GM20431 (cell line): ENCODE data around the gene DCAF15.
"Not testable (repeated sequence)": the region's sequence is repeated elsewhere in the genome, so short reads cannot be mapped to it uniquely, and the experiment has no call there.

ENCODE experiments used
- in situ Hi-C: fragments of 300-500 bp; cut with MseI, MboI; formaldehyde crosslinking; loops from one replicate; pipeline ENCODE4 v1.15.0; 2020; ENCODE audit warnings: low sequenced_read_pairs; ENCODE audit not compliant: unreplicated experiment

DCAF15 gene

DNA sequence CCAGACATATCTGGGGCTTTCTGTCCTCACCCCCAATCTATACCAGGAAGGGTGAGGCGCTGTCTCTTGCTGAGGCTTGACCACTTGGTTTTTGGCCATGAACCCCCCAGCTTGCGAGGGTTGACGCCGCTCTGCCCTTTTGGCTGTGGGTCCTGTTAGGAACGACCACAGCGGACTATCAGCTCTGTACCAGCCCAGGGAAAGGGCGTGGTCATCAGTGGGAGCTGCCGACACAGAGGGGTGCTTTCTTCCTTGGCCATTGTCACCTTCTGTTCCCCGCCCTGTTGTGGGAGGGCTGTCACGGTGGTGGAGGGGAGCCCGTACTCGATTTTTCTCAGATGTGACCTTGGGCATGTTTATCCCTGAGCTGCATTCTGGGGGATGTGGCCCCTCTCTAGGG lies 5.7 kb downstream of the DCAF15 start:
- in situ Hi-C loops = no loop called here

GRCh38 chr19:13959141-13959961 lies 7.0 kb downstream of the DCAF15 start:
- in situ Hi-C loops = no loop called here

GRCh38 chr19:13959962-13960862 lies 7.9 kb downstream of the DCAF15 start:
- in situ Hi-C loops = no loop called here

- in situ Hi-C loops = no loop called here
These were observed 8.8 kb downstream of the DCAF15 start for GRCh38 chr19:13960863-13961784.

DNA sequence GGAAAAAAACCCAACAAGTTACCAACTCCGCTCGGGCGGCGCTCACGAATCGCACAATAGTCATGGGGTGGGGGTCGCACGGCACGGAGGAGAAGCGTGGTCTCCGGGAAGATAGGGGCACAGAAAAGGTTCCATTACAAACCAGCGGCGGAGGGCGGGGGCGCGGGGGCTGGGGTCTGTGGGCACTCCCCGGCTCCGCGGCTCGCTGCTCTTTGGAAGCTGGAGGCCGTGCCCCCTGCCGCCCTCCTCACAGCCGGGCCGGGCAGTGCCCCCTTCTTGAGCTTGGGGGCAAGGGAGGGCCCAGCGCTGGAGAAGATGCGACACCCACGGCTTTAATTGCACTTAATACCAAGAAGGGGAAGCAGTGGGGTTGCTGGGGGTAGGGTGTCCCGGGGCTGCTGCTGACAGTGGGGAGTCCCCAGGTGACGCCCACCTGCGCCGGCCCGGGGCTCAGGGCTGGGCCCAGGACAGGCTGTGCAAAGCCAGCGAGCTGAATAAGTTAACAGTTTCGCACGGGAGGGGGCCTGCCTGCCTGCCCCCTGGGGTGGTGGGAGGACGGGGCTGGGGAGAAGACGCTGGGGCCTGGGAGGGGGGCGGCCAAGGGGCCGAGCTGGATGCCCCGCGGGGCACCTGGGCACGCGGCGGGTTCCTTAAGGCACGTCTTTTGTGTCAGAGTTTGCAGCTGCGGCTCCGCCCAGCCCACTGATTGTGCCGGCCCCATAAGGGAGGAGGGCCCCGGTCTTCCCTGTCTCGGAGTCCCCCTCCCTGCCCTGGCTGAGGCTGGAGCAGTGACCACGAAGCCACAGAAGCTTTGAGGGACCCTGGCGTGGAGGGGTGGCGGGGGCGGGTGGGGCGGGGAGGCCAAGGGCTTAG lies 9.8 kb downstream of the DCAF15 start:
- in situ Hi-C loops = no loop called here

- in situ Hi-C loops = no loop called here
These were observed 10.6 kb downstream of the DCAF15 start for GRCh38 chr19:13962699-13963602.

- in situ Hi-C loops = no loop called here
These were observed 11.3 kb downstream of the DCAF15 start for GRCh38 chr19:13963603-13964105.

DNA sequence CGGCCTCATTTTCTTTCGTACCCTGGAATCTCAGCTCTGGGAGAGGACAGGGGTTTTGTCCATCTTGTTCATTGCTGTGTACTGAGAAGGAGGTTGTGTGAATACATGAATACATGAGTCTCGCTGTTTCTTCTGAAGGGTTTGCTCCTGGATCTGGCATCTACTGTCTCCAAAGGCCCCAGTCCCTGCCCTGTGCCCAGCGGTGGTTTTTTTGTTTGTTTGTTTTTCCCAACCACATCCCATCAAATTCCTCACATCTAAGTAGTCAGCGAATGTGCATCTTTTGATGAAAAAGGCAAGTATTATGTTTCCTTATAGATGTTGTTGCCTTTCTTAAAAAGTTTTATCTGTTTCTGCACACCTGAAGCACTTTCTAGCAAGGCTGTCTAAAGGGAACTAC lies 12.5 kb downstream of the DCAF15 start:
- in situ Hi-C loops = no loop called here

- in situ Hi-C loops = no loop called here
These were observed 13.1 kb downstream of the DCAF15 start for GRCh38 chr19:13965377-13965896.

DNA sequence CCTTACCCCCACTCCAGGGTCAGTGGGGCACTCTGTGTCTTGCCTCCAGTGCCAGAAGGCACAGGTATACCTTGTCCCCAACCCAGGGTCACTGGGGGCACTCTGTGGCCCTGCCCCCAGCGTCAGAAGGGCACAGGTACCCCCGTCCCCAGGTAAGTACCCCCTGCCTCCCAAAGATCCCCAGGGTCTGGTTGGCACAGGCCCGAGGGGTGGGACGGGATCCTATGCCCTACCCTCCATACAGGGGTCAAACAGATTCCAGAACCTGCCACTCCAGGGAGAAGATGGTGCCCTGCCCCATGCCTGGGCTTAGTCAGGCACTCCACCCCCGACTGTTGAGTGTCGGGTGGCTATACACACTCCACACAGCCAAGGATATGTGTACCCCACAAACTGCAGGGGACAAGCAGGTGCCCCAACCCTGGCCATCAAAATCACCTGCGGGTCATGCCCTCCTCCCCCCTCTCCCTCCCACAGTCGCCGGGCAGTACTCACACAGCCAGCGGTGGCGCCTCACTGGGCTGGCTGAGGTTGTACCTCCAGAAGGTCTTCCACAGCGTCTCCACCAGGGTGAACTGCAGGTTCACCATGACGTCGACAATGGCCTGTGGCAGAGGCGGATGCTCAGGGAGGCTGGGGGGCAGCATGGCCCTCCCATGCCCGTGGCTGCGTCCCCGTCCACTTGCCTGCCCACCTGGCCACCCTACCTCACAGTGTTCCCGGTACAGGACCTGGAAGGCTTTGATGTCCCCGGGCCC lies 13.8 kb downstream of the DCAF15 start:
- in situ Hi-C loops = no loop called here

GRCh38 chr19:13966684-13967128 lies 14.4 kb downstream of the DCAF15 start:
- in situ Hi-C loops = no loop called here

- in situ Hi-C loops = not testable (repeated sequence)
These were observed 14.9 kb downstream of the DCAF15 start for GRCh38 chr19:13967206-13967605.

- in situ Hi-C loops = no loop called here
These were observed 16.1 kb downstream of the DCAF15 start for GRCh38 chr19:13968383-13968935.

- in situ Hi-C loops = no loop called here
These were observed 16.7 kb downstream of the DCAF15 start for GRCh38 chr19:13968999-13969398.

DNA sequence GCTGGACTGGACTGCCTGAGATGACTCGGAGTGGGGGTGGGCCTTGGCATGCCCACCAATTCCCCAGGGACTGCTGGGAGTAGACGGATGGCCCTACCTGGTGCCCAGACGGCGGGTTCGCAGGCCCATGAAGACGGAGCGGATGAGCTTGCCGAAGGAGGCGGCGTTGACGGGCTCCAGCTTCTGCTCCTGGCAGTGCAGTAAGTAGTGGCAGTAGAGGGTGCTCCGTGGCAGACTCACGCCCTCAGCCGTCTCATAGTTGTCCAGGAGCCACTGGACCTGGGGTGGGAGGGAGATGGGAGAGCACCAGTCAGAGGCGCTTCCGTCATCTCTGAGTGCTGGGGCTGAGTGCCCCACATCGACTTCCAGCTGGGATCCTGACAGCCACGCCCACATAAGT lies 17.6 kb downstream of the DCAF15 start:
- in situ Hi-C loops = no loop called here

- in situ Hi-C loops = not testable (repeated sequence)
These were observed 19.6 kb downstream of the DCAF15 start for GRCh38 chr19:13971868-13972267.
